HepG2 (cell line): ENCODE measurements around the gene SND1. TPM values are rescaled to one million over a fixed set of nuclear protein-coding genes. Genes with fewer than 3 reads are reported as not detected.

ENCODE experiments used
- ARHGAP35 ChIP-seq: sonication (generic); formaldehyde crosslinking; IDR thresholded peaks from 2 replicates; pipeline ENCODE4 v1.9.0; 2022; ENCODE audit warnings: mild to moderate bottlenecking, inconsistent platforms, moderate library complexity, missing genetic modification reagents, borderline replicate concordance
- CEBPG ChIP-seq: IDR thresholded peaks from 2 replicates; pipeline ENCODE4 v1.6.1; 2016
- DNMT1 ChIP-seq: sonication (generic); formaldehyde crosslinking; IDR thresholded peaks from 2 replicates; pipeline ENCODE4 v1.5.1; 2020; ENCODE audit warnings: mild to moderate bottlenecking, missing genetic modification reagents
- ELF1 ChIP-seq: sonication (generic); formaldehyde crosslinking; IDR thresholded peaks from 2 replicates; pipeline ENCODE4 v1.4.0; 2020; ENCODE audit warnings: missing genetic modification reagents
- HOXD1 ChIP-seq: sonication (generic); formaldehyde crosslinking; IDR thresholded peaks from 2 replicates; pipeline ENCODE4 v1.5.0; 2020; ENCODE audit warnings: missing genetic modification reagents
- RARA ChIP-seq: IDR thresholded peaks from 2 replicates; pipeline ENCODE4 v1.6.1; 2016; ENCODE audit warnings: missing genetic modification reagents, missing compliant biosample characterization
- RFX1 ChIP-seq: fragments of 450-650 bp; IDR thresholded peaks from 2 replicates; pipeline ENCODE4 v1.6.1; 2017
- SMYD3 ChIP-seq: sonication (generic); formaldehyde crosslinking; IDR thresholded peaks from 2 replicates; pipeline ENCODE4 v1.8.1; 2023; ENCODE audit warnings: mild to moderate bottlenecking, missing genetic modification reagents
- TAF15 ChIP-seq: fragments of 200-400 bp; formaldehyde crosslinking; IDR thresholded peaks from one replicate; pipeline ENCODE4 v1.6.1; 2018; ENCODE audit warnings: mild to moderate bottlenecking, low read depth, low read length; ENCODE audit not compliant: poor library complexity, severe bottlenecking
- ZIK1 ChIP-seq: sonication (generic); formaldehyde crosslinking; IDR thresholded peaks from 2 replicates; pipeline ENCODE4 v1.5.0; 2020; ENCODE audit warnings: mild to moderate bottlenecking, low read depth, missing genetic modification reagents, borderline replicate concordance
- ZNF296 ChIP-seq: sonication (generic); formaldehyde crosslinking; conservative IDR thresholded peaks from 2 replicates; pipeline ENCODE4 v1.5.0; 2020; ENCODE audit warnings: mild to moderate bottlenecking, missing genetic modification reagents
- ZNF329 ChIP-seq: sonication (generic); formaldehyde crosslinking; IDR thresholded peaks from 2 replicates; pipeline ENCODE4 v1.9.0; 2021; ENCODE audit warnings: low read depth, mild to moderate bottlenecking, missing genetic modification reagents
- polyA plus RNA-seq, 8 experiments: library from polyadenylated mRNA; depleted of rRNA in 3 of 8; stranded (reverse) in 7 of 8; unstranded in 1 of 8; fragments of >200 nt; fragmentation: Illumina TruSeq in 4 of 8; extraction: Trizol in 4 of 8; gene quantifications; 2 replicates each; pipeline versions ENCODE4 v1.2.1 to v1.2.3, GENCODE V29; 2011 to 2016; ENCODE audit warnings: low read depth in 4 of 8, missing spikeins in 1 of 8, mixed read lengths in 1 of 8; ENCODE audit not compliant: insufficient read depth in 1 of 8
- total RNA-seq, 5 experiments: library from RNA; depleted of rRNA; stranded (reverse); fragments of >200 nt; fragmentation: Illumina TruSeq; extraction: Trizol; gene quantifications; 2 replicates each; pipeline ENCODE4 v1.2.3, GENCODE V29; 2016; ENCODE audit warnings: low read depth in 1 of 5
- TF ChIP-seq, protein P1 (sequence below): sonication (generic); formaldehyde crosslinking; IDR thresholded peaks from 2 replicates; pipeline ENCODE4 v1.4.0; 2020; ENCODE audit warnings: mild to moderate bottlenecking, missing genetic modification reagents
- TF ChIP-seq, protein P2 (sequence below): sonication (generic); formaldehyde crosslinking; IDR thresholded peaks from 2 replicates; pipeline ENCODE4 v1.4.0; 2020; ENCODE audit warnings: low read depth, mild to moderate bottlenecking, missing genetic modification reagents
- TF ChIP-seq, protein P3 (sequence below): sonication (generic); formaldehyde crosslinking; IDR thresholded peaks from 2 replicates; pipeline ENCODE4 v1.4.0; 2020; ENCODE audit warnings: mild to moderate bottlenecking, missing genetic modification reagents, borderline replicate concordance

SND1 gene
- total and polyA plus RNA-seq, 2 of the 13 experiments (the other 11 are each of a cell fraction or from before 2014, with no cell fraction given), result 110 to 182 TPM

DNA sequence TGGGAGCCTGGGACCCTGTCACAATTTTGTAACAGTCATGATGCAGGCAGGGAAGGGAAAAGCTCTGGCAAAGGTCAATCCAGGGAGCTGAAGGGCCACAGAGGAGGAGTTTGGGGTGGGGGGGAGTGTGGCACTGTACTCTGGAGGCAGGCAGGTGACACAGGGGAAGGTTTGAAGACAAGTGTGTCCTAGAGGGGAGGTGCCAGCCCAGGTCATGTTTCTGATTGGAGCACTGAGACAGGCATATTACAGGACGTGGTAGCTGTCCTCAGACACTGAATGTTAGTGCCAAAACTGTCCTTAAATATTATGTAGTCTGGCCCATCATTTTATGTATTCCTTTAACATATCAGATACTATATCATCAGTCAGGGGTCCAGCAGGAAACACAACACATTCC lies 454.8 kb downstream of the SND1 start (continued):
- TF ChIP-seq, protein P1, sequence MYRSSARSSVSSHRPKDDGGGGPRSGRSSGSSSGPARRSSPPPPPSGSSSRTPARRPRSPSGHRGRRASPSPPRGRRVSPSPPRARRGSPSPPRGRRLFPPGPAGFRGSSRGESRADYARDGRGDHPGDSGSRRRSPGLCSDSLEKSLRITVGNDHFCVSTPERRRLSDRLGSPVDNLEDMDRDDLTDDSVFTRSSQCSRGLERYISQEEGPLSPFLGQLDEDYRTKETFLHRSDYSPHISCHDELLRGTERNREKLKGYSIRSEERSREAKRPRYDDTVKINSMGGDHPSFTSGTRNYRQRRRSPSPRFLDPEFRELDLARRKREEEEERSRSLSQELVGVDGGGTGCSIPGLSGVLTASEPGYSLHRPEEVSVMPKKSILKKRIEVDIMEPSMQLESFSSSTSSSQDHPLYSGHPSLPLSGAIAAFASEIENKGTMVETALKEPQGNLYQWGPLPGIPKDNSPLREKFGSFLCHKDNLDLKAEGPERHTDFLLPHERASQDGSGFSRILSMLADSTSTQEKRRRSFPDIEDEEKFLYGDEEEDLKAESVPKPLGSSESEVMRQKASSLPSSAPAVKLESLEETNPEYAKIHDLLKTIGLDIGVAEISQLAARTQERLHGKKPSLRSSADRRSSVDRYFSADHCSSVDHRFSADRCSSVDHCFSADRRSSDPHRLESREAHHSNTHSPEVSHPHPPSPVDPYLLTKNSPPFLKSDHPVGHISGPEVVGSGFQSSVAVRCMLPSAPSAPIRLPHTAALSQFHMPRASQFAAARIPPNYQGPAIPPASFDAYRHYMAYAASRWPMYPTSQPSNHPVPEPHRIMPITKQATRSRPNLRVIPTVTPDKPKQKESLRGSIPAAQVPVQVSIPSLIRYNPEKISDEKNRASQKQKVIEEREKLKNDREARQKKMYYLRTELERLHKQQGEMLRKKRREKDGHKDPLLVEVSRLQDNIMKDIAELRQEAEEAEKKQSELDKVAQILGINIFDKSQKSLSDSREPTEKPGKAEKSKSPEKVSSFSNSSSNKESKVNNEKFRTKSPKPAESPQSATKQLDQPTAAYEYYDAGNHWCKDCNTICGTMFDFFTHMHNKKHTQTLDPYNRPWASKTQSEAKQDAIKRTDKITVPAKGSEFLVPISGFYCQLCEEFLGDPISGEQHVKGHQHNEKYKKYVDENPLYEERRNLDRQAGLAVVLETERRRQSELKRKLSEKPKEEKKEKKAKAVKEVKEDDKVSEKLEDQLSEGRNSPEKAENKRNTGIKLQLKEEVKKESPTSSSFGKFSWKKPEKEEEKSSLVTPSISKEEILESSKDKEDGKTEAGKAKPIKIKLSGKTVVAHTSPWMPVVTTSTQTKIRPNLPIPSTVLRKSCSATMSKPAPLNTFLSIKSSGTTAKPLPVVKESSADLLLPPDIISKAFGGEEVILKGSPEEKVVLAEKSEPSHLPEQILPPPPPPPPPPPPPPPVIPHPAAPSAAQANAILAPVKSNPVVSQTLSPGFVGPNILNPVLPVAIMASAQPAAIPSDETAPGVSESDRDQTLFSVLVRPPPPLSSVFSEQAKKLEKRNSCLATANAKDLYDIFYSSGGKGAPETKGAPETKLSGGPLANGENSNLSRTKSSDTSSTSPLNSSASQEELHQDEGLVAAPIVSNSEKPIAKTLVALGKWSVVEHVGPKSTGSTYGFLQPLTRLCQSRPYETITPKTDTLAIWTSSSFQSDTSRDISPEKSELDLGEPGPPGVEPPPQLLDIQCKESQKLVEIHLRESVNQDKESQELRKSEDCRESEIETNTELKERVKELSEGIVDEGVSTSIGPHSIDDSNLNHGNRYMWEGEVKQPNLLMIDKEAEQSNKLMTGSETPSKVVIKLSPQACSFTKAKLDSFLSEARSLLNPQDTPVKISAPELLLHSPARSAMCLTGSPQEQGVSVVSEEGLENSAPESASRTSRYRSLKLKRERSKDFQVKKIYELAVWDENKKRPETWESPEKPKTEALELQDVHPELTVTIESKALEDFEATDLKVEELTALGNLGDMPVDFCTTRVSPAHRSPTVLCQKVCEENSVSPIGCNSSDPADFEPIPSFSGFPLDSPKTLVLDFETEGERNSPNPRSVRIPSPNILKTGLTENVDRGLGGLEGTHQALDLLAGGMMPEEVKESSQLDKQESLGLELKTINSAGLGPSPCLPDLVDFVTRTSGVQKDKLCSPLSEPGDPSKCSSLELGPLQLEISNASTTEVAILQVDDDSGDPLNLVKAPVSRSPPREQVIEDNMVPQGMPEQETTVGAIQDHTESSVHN (CRISPR knock-in tag), result no peak
- TF ChIP-seq, protein P2, sequence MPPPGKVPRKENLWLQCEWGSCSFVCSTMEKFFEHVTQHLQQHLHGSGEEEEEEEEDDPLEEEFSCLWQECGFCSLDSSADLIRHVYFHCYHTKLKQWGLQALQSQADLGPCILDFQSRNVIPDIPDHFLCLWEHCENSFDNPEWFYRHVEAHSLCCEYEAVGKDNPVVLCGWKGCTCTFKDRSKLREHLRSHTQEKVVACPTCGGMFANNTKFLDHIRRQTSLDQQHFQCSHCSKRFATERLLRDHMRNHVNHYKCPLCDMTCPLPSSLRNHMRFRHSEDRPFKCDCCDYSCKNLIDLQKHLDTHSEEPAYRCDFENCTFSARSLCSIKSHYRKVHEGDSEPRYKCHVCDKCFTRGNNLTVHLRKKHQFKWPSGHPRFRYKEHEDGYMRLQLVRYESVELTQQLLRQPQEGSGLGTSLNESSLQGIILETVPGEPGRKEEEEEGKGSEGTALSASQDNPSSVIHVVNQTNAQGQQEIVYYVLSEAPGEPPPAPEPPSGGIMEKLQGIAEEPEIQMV (CRISPR knock-in tag), result no peak
- no peak for TF ChIP-seq ZNF329 (CRISPR knock-in tag)
- TF ChIP-seq, protein P3, sequence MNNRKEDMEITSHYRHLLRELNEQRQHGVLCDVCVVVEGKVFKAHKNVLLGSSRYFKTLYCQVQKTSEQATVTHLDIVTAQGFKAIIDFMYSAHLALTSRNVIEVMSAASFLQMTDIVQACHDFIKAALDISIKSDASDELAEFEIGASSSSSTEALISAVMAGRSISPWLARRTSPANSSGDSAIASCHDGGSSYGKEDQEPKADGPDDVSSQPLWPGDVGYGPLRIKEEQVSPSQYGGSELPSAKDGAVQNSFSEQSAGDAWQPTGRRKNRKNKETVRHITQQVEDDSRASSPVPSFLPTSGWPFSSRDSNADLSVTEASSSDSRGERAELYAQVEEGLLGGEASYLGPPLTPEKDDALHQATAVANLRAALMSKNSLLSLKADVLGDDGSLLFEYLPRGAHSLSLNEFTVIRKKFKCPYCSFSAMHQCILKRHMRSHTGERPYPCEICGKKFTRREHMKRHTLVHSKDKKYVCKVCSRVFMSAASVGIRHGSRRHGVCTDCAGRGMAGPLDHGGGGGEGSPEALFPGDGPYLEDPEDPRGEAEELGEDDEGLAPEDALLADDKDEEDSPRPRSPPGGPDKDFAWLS (CRISPR knock-in tag), result no peak
- no peak for TF ChIP-seq TAF15
- no peak for TF ChIP-seq SMYD3 (CRISPR knock-in tag)
- no peak for TF ChIP-seq RARA (CRISPR knock-in tag)
- TF ChIP-seq HOXD1 (CRISPR knock-in tag), result no peak
- TF ChIP-seq RFX1, result no peak
- TF ChIP-seq CEBPG, result no peak
- TF ChIP-seq DNMT1 (CRISPR knock-in tag), result no peak
- TF ChIP-seq ARHGAP35 (CRISPR knock-in tag), result no peak
- TF ChIP-seq ZNF296 (CRISPR knock-in tag), result no peak
- no peak for TF ChIP-seq ELF1 (CRISPR knock-in tag)
- TF ChIP-seq ZIK1 (CRISPR knock-in tag), result no peak
